Adipocyte (in vitro differentiated cells): Measurements from ENCODE around the gene GALNT14.

Experiments
- DNase-seq: peaks from one replicate; pipeline ENCODE4 v3.0.0-alpha.2; 2015; ENCODE audit warnings: low read depth
- H3K27me3 ChIP-seq: replicated peaks from 2 replicates; pipeline ENCODE4 v1.7.0; 2013; ENCODE audit warnings: mild to moderate bottlenecking, low read length, moderate library complexity; ENCODE audit not compliant: control insufficient read depth, insufficient read depth
- H3K36me3 ChIP-seq: 2 replicates; pipeline ENCODE4 v1.7.0; 2013; ENCODE audit warnings: low read length, mild to moderate bottlenecking, moderate library complexity; ENCODE audit not compliant: control insufficient read depth, insufficient read depth, severe bottlenecking
- H3K4me1 ChIP-seq: 2 replicates; pipeline ENCODE4 v1.7.0; 2013; ENCODE audit warnings: mild to moderate bottlenecking, low read length, moderate library complexity; ENCODE audit not compliant: control insufficient read depth, insufficient read depth
- H3K4me3 ChIP-seq: 2 replicates; pipeline ENCODE4 v1.7.0; 2013; ENCODE audit warnings: mild to moderate bottlenecking, low read length, moderate library complexity
- H3K9ac ChIP-seq: 2 replicates; pipeline ENCODE4 v1.7.0; 2013; ENCODE audit warnings: mild to moderate bottlenecking, low read length, moderate library complexity
- H3K9me3 ChIP-seq: 2 replicates; pipeline ENCODE4 v1.7.0; 2013; ENCODE audit warnings: mild to moderate bottlenecking, low read length, moderate library complexity; ENCODE audit not compliant: control insufficient read depth

The GALNT14 gene

DNA sequence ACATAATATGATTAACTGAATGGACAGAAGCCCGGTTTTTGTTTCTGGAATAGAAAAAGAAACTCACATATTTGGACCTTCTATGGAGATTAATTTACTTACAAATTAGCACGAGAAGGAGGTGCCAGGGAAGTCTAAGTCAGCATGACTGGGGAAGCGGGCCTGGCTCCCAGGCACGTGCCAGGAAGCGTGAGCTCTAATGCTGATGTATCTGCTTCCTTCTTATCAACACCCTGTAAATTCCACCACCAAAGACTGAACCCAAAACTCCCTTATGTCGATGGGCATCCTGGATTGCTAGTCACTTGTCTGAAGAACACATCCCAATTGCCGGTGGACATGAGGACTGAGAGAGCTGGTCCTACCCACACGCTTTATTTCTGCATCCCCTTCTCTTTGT, 134.5 kb downstream of the GALNT14 start:
- Histone ChIP-seq H3K9ac (no peak overlapping the region), H3K9me3 (no peaks in the 10 kb centered on the region), H3K36me3 (no peaks in the 10 kb centered on the region), H3K4me3 (no peak overlapping the region), H3K4me1 (no peaks in the 10 kb centered on the region), H3K27me3 (peaks cover 34% of the 10 kb centered on the region)
- DNase-seq = no peak

DNA sequence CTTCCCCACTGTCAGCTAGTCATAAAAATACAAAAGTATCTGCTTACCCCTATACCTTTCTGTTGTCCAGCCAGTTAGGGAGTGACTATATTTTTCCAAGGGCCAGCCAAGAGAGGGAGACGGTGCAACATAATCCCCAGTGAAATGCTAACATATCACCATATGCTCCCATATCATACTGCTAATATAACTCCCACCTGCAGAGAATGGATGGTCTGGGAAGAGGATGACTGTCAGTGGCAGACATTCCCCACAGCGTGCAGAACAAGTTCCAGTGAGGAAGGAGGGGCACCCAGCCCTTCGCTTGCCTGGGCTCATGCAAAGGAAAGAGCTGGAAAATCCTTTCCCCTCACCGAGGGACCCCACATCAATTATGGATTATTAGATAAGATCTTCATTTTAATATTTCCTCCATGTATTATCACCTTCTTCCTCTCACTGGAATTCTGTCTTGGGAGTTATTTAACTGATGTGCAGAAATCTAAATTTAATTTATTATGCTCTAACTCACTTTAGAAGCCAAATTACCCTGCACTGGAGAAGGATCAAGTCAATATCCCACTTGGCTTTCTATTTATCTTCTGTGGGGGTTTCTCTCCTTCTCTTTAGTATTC, 135.6 kb downstream of the GALNT14 start:
- no peaks in the 10 kb centered on the region for H3K36me3 ChIP-seq
- H3K27me3 ChIP-seq = peaks cover 36% of the 10 kb centered on the region
- no peaks in the 10 kb centered on the region for H3K4me1 ChIP-seq
- no peaks in the 10 kb centered on the region for H3K9me3 ChIP-seq
- no peak overlapping the region for H3K4me3 ChIP-seq
- no peak for DNase-seq
- H3K9ac ChIP-seq = no peak overlapping the region

DNA sequence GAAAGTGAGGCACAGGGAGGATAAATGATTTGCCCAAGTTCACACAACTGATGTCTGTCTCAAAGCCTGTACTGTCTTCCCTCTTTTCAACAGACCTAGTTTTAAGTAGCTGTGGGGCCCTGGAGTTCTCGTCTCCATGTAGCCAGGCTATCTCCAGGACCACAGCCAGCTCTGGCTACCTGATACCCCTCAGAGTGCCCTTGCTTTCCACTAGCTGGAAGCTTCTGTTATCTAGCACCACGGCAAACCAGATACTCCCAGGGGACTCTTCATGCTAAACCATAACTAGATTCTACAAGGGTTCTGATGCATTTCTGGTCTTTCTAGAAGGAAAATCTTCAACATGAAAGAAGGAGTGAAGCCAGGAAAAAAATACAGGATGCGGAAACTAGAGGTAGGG, 137.3 kb downstream of the GALNT14 start:
- no peaks in the 10 kb centered on the region for H3K4me1 ChIP-seq
- no peak overlapping the region for H3K4me3 ChIP-seq
- no peaks in the 10 kb centered on the region for H3K36me3 ChIP-seq
- H3K9ac ChIP-seq = no peak overlapping the region
- peaks cover 32% of the 10 kb centered on the region for H3K27me3 ChIP-seq
- no peak for DNase-seq
- H3K9me3 ChIP-seq = no peaks in the 10 kb centered on the region

DNA sequence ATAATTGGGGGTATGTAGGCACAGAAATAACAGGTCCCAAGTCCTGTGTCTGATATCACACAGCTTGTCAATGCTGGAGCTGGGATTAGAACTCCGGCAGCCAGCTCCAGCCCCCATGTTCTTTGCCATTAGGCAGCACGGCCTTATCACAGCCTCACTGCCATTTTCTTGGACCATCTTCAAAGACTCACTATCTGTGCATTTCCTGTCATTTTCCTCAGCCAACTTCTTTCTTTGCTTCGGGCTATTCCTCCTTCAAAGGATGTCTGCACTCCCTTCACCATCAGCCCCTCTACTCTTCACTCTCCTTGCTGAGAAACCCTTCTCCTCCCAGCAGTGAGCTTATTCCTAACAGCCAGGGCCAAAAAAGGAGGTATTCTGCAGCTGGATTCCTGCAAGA, 139.6 kb downstream of the GALNT14 start:
- Histone ChIP-seq H3K4me3 (no peak overlapping the region), H3K9ac (no peak overlapping the region), H3K4me1 (no peaks in the 10 kb centered on the region), H3K27me3 (peaks cover 22% of the 10 kb centered on the region), H3K36me3 (no peaks in the 10 kb centered on the region), H3K9me3 (no peaks in the 10 kb centered on the region)
- no peak for DNase-seq

DNA sequence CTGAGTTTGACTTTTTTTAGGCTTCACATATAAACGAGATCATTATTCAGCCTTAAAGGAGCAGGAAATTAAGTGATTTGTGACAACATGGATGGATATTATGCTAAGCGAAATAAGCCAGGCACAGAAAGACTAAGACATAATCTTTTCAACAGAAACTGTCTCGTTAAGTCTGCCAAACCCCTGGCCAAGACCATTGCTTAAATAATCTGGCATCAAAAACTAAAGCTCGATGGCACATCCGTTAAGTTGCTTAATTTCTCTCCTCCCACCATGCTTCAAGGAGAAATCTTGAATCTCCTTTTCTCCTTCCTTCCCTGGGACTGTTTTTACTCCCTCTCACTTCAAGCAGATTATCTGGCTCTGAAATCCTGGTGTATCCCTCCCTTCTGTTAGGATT, 140.3 kb downstream of the GALNT14 start:
- Histone ChIP-seq H3K4me1 (no peaks in the 10 kb centered on the region), H3K27me3 (peaks cover 26% of the 10 kb centered on the region), H3K36me3 (no peaks in the 10 kb centered on the region), H3K4me3 (no peak overlapping the region), H3K9ac (no peak overlapping the region), H3K9me3 (no peaks in the 10 kb centered on the region)
- DNase-seq = no peak

DNA sequence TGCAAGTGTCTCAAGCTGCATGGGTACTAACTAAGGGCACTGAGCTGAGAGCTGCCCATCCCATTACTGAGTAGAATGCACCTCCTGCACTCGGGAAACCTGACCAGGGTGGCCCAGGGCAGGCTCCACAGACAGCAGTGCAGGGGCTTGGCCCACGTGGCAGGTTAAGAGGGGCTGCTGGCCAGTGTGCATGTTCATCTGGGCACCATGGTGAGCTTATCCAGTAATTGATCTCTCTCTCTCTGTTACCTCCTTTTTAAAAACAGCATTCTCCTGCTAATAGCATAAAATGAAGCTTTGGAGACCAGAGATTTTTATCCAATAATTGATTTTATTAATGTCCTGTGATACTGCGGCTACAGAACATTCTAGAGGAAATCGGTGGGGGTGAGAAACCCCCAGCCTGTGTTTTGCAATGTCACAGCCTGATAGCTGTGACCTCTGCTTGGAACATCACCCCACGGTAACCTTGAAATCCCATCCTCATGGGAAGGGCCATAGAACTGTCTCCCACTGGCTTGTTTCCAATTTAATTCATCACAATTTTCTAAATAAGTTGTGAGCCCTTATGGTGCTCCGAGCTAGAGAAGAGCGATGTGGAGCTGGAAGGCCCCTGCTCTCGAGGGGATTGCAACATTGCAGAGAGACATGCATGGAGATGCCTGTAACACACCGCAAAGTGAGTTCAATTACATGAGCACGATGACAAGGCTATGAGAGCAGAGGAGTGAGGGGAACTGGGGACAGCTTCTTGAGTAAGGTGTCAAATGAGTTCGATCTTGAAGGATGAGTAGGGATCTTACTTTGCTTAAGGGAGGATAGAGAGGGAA, 143.8 kb downstream of the GALNT14 start:
- Histone ChIP-seq H3K27me3 (peaks cover 40% of the 10 kb centered on the region), H3K36me3 (no peaks in the 10 kb centered on the region), H3K4me3 (no peak overlapping the region), H3K9me3 (no peaks in the 10 kb centered on the region), H3K9ac (no peak overlapping the region), H3K4me1 (no peaks in the 10 kb centered on the region)
- no peak for DNase-seq

DNA sequence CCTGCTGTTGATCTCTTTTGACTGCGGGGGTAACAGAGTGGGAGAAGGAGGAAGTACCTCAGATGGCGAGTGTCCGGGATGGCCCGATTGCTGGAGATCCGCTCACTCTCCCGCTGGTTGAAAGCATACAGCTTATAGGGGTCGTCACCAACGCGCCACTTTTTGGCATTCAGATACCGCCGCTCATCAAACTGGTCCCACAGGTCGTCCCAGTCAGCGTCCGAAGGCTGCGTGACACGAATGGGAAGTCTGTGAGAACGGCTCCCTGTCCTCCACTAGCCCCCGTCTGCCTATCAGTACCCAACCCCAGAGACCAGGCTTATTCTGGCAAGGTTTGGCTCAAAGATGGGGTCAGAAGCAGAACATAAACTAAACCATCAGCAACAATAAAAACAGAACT, 145.5 kb downstream of the GALNT14 start:
- H3K9me3 ChIP-seq = no peaks in the 10 kb centered on the region
- H3K36me3 ChIP-seq = no peaks in the 10 kb centered on the region
- H3K4me1 ChIP-seq = no peaks in the 10 kb centered on the region
- H3K27me3 ChIP-seq = peaks cover 36% of the 10 kb centered on the region
- no peak for DNase-seq
- H3K9ac ChIP-seq = no peak overlapping the region
- H3K4me3 ChIP-seq = no peak overlapping the region

DNA sequence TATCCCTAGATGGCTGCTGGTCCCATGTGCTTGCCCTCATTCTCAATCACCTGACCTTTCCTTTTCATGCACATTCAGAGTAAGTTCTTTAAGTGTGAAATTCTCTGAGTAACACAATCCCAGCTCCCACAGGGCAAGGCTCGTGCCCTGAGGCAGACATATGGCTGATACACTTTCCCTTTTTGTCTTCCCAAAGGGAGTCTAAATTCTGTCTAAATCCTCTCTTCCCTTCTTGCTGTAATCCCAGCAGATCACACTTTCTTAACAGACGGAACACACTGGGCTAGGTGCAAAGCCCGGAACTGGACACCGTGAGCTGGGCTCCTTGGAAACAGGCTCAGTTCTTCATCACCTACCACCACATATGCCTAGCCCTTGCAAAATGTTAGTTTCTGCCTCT, 147.6 kb downstream of the GALNT14 start:
- Histone ChIP-seq H3K4me3 (no peak overlapping the region), H3K9ac (no peak overlapping the region), H3K27me3 (peaks cover 44% of the 10 kb centered on the region), H3K4me1 (no peaks in the 10 kb centered on the region), H3K36me3 (no peaks in the 10 kb centered on the region), H3K9me3 (peaks cover 4% of the 10 kb centered on the region)
- no peak for DNase-seq

DNA sequence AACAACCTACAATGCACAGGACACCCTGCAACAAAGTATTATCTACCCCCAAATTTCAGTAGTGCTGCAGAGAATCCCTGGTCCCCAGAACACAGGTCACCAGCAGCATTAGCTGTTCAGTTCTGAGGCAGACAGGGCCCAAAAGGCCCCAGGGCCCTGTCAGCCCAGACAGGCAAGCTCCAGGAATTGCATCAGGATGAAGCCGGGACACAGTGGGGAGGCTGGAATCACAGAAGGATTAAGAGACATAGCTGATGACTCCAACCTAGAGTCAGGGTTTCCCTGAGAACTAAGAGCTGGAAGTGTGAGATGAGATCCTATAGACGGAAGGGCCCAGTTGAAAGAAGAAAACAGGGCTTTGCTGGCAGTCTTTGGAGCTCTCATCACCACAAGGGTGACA, 148.1 kb downstream of the GALNT14 start:
- Histone ChIP-seq H3K4me3 (no peak overlapping the region), H3K4me1 (no peaks in the 10 kb centered on the region), H3K27me3 (peaks cover 49% of the 10 kb centered on the region), H3K9ac (no peak overlapping the region), H3K36me3 (no peaks in the 10 kb centered on the region), H3K9me3 (peaks cover 4% of the 10 kb centered on the region)
- DNase-seq = no peak

DNA sequence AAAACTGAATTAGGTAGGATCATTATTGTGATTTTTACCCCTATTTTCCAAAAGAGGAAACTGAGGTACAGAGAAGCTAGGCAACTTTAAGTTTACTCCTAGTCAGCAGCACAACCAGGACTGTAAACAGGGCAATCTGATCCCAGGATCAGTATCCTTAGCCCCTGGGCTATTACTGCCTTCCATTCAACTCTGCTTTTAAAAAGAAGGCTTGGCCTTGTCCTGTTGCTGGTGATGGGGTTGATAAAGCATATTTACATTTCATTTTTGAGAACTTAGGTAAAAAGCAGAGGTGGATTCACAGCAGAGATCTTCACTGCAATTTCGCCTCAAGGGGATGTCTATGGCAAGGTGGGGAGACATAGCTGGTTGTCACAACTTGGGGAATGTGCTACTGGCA, 148.5 kb downstream of the GALNT14 start:
- Histone ChIP-seq H3K4me1 (no peaks in the 10 kb centered on the region), H3K27me3 (peaks cover 50% of the 10 kb centered on the region), H3K36me3 (no peaks in the 10 kb centered on the region), H3K4me3 (no peak overlapping the region), H3K9ac (no peak overlapping the region), H3K9me3 (peaks cover 4% of the 10 kb centered on the region)
- DNase-seq = no peak

DNA sequence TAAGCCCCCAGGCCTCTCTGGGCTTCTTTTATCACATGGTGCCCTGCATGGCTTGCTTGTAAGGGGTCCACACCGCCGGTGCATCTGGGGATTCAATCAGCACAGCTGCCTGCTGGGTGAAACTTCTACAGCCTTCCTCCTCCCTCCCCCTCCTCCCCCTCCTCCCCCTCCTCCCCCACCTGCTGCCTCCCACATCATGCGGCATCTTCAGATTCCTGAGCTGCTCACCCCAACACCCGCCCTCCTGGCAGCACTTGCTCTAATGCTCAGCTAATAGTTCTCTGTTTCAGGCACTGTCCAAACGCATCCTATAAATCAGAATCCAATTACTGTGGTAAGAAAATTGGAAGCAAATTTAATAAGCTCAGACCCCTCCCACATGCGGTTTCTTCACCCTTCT, 150.7 kb downstream of the GALNT14 start:
- Histone ChIP-seq H3K9me3 (peaks cover 4% of the 10 kb centered on the region), H3K27me3 (peaks cover 43% of the 10 kb centered on the region)
- no peak for DNase-seq

DNA sequence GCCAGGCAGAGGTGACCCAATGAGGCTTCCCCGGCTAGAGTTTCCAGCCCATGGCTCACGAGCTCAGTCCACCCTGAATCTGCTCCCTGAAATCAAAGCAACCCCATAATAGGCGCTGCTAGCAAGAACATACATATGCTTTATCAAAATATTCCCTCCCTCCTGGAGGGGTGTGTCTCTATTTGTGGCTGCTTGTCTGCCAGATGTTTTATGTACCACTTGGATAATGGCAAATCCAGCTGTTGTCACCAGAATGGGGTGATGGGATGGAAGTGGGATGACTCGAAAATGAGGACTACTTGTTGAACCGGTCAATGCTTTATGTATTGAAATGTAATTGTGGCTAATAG, 152.0 kb downstream of the GALNT14 start:
- no peaks in the 10 kb centered on the region for H3K36me3 ChIP-seq
- H3K4me3 ChIP-seq = no peak overlapping the region
- peaks cover 35% of the 10 kb centered on the region for H3K27me3 ChIP-seq
- H3K4me1 ChIP-seq = no peaks in the 10 kb centered on the region
- DNase-seq = no peak
- H3K9me3 ChIP-seq = peaks cover 4% of the 10 kb centered on the region
- H3K9ac ChIP-seq = no peak overlapping the region

More for the DNA sequence above, 150.7 kb downstream of the GALNT14 start:
- Histone ChIP-seq H3K36me3 (no peaks in the 10 kb centered on the region), H3K4me1 (no peaks in the 10 kb centered on the region), H3K4me3 (no peak overlapping the region), H3K9ac (no peak overlapping the region)
